GM21526 (cell line): ENCODE results near the gene BSG.
"Not testable (repeated sequence)": the region's sequence is repeated elsewhere in the genome, so short reads cannot be mapped to it uniquely, and the experiment has no call there.

Experiments
- ATAC-seq: cut with Tn5 transposase; IDR thresholded peaks from one replicate; pipeline ENCODE4 v1.9.1; 2021; ENCODE audit warnings: moderate library complexity; ENCODE audit not compliant: unreplicated experiment, low FRiP score

The BSG gene

GRCh38 chr19:602391-603301 is 30.2 kb downstream of the BSG start:
- ATAC-seq = no peak

- not testable (repeated sequence) for ATAC-seq
These were observed 30.9 kb downstream of the BSG start for GRCh38 chr19:603302-603639.

GRCh38 chr19:603779-604178 is 31.4 kb downstream of the BSG start:
- ATAC-seq = not testable (repeated sequence)

GRCh38 chr19:604355-604754 is 32.0 kb downstream of the BSG start:
- ATAC-seq = no peak

- ATAC-seq = not testable (repeated sequence)
These were observed 32.9 kb downstream of the BSG start for GRCh38 chr19:605061-605971.

- ATAC-seq = no peak
These were observed 35.1 kb downstream of the BSG start for GRCh38 chr19:607301-608154.

GRCh38 chr19:608155-609003 is 36.0 kb downstream of the BSG start:
- no peak for ATAC-seq

GRCh38 chr19:609004-609346 is 36.6 kb downstream of the BSG start:
- no peak for ATAC-seq

- ATAC-seq = no peak
These were observed 37.8 kb downstream of the BSG start for GRCh38 chr19:610071-610800.

GRCh38 chr19:610801-611480 is 38.5 kb downstream of the BSG start:
- ATAC-seq = no peak

- ATAC-seq = no peak
These were observed 39.1 kb downstream of the BSG start for GRCh38 chr19:611481-611868.

GRCh38 chr19:612941-613340 is 40.5 kb downstream of the BSG start:
- no peak for ATAC-seq

GRCh38 chr19:613732-614567 is 41.6 kb downstream of the BSG start:
- no peak for ATAC-seq

- ATAC-seq = no peak
These were observed 43.2 kb downstream of the BSG start for GRCh38 chr19:615619-616018.

GRCh38 chr19:616062-616700 is 43.8 kb downstream of the BSG start:
- ATAC-seq = no peak

- ATAC-seq = no peak
These were observed 44.5 kb downstream of the BSG start for GRCh38 chr19:616747-617526.
